B cell (primary cell): ENCODE results near the gene POU2F3. TPM values are rescaled to one million over a fixed set of nuclear protein-coding genes. Genes with fewer than 3 reads are reported as not detected.

ENCODE experiments used
- ATAC-seq: fragments of 200-7000 bp; cut with Tn5 transposase; one replicate; pipeline ENCODE4 v1.10.0; 2021; ENCODE audit warnings: low read depth, mild to moderate bottlenecking, moderate number of reproducible peaks, moderate library complexity
- CTCF ChIA-PET: fragments of 350-600 bp; sonication (Branson Sonifier 250); formaldehyde crosslinking; loops from one replicate; lab custom pipeline; 2021; ENCODE audit warnings: antibody characterized with exemption, inconsistent platforms; lab: Charles Lee
- POLR2A ChIA-PET: fragments of 350-600 bp; sonication (Branson Sonifier 250); formaldehyde crosslinking; loops from one replicate; lab custom pipeline; 2021; ENCODE audit warnings: antibody characterized with exemption; lab: Charles Lee
- DNase-seq: peaks from one replicate; pipeline ENCODE4 v3.0.0; 2013
- H2AFZ ChIP-seq: 2 replicates; pipeline ENCODE4 v1.6.1; 2012; ENCODE audit warnings: mild to moderate bottlenecking, low read depth, low read length; ENCODE audit not compliant: insufficient read depth, poor library complexity, severe bottlenecking
- H3K27ac ChIP-seq, 2 donors: 1 replicate in 1 of 2; 2 replicates in 1 of 2; pipeline ENCODE4 v1.5.1; 2012 to 2013; ENCODE audit warnings: low read length in 2 of 2, mild to moderate bottlenecking in 2 of 2, moderate library complexity in 1 of 2
- H3K27me3 ChIP-seq, 4 experiments: fragments of 200-600 bp in 1 of 4; sonication (generic) in 1 of 4; replicated peaks in 1 of 4; 1 replicate in 2 of 4; 2 replicates in 2 of 4; pipeline versions ENCODE4 v1.6.1 to v1.7.0; 2013 to 2016; ENCODE audit warnings: low read length in 3 of 4, mild to moderate bottlenecking in 2 of 4, mixed read lengths in 1 of 4, moderate library complexity in 1 of 4; ENCODE audit not compliant: insufficient read depth in 4 of 4, control insufficient read depth in 3 of 4; ENCODE audit errors: control extremely low read depth in 1 of 4
- H3K36me3 ChIP-seq, 2 experiments: replicated peaks in 1 of 2; 1 replicate in 1 of 2; 2 replicates in 1 of 2; pipeline versions ENCODE4 v1.6.1 to v1.7.1; 2013; ENCODE audit warnings: low read length in 1 of 2; ENCODE audit not compliant: insufficient read depth in 2 of 2, control insufficient read depth in 1 of 2; ENCODE audit errors: control extremely low read depth in 1 of 2, extremely low read depth in 1 of 2
- H3K4me1 ChIP-seq, 2 donors: fragments of 200-600 bp in 1 of 2; sonication (generic) in 1 of 2; 1 replicate in 1 of 2; 2 replicates in 1 of 2; pipeline versions ENCODE4 v1.5.1 to v1.6.1; 2013 to 2017; ENCODE audit warnings: low read length in 2 of 2; ENCODE audit not compliant: control insufficient read depth in 2 of 2, insufficient read depth in 2 of 2
- H3K4me2 ChIP-seq: replicated peaks from 2 replicates; pipeline ENCODE3; 2012; ENCODE audit warnings: mild to moderate bottlenecking, low read depth, low read length; ENCODE audit not compliant: poor library complexity, severe bottlenecking
- H3K4me3 ChIP-seq, 5 experiments: fragments of 200-600 bp in 1 of 5; sonication (generic) in 1 of 5; 1 replicate in 3 of 5; 2 replicates in 2 of 5; pipeline versions ENCODE4 v1.5.1 to v1.7.0; 2011 to 2016; ENCODE audit warnings: low read length in 4 of 5, mild to moderate bottlenecking in 4 of 5, low read depth in 2 of 5, control low read depth in 1 of 5, moderate library complexity in 1 of 5; ENCODE audit not compliant: insufficient read depth in 1 of 5; ENCODE audit errors: control extremely low read depth in 1 of 5, extremely low read depth in 1 of 5
- H3K79me2 ChIP-seq: fragments of 200-600 bp; sonication (generic); one replicate; pipeline ENCODE4 v1.6.0; 2016; ENCODE audit warnings: low read length; ENCODE audit not compliant: control insufficient read depth, insufficient read depth
- H3K9ac ChIP-seq: fragments of 200-600 bp; sonication (generic); 2 replicates; pipeline ENCODE4 v1.6.1; 2017; ENCODE audit warnings: mild to moderate bottlenecking, low read length, moderate library complexity
- H3K9me3 ChIP-seq, 3 donors: one replicate each; pipeline versions ENCODE4 v1.6.1 to v1.7.1; 2013; ENCODE audit warnings: low read length in 2 of 3; ENCODE audit not compliant: control insufficient read depth in 2 of 3, insufficient read depth in 1 of 3; ENCODE audit errors: control extremely low read depth in 1 of 3
- H4K20me1 ChIP-seq: 2 replicates; pipeline ENCODE4 v1.6.0; 2012; ENCODE audit warnings: mild to moderate bottlenecking, low read length; ENCODE audit not compliant: insufficient read depth, control insufficient read depth, poor library complexity, severe bottlenecking
- H3K27ac Mint-ChIP-seq: one replicate; pipeline ENCODE4 v1.8.0; 2021; ENCODE audit warnings: mixed read lengths
- H3K27me3 Mint-ChIP-seq: one replicate; pipeline ENCODE4 v1.8.0; 2021; ENCODE audit warnings: mixed read lengths
- H3K4me1 Mint-ChIP-seq: one replicate; pipeline ENCODE4 v1.8.0; 2021; ENCODE audit warnings: mixed read lengths
- H3K4me3 Mint-ChIP-seq: one replicate; pipeline ENCODE4 v1.8.0; 2021; ENCODE audit warnings: mixed read lengths
- H3K9me3 Mint-ChIP-seq: one replicate; pipeline ENCODE4 v1.8.0; 2022; ENCODE audit warnings: mixed read lengths; ENCODE audit not compliant: insufficient read depth
- CTCF ChIP-seq: fragments of 200-600 bp; IDR thresholded peaks from one replicate; pipeline ENCODE4 v1.8.0; 2022; ENCODE audit warnings: antibody characterized with exemption, mild to moderate bottlenecking
- EZH2 ChIP-seq: IDR thresholded peaks from 2 replicates; pipeline ENCODE4 v1.6.1; 2012; ENCODE audit warnings: borderline replicate concordance, low read depth, mild to moderate bottlenecking, moderate library complexity, low read length; ENCODE audit not compliant: insufficient read depth, poor library complexity, severe bottlenecking
- WGBS: methylation state at CpG from one replicate; pipeline ENCODE4 v1.1.5; 2013; ENCODE audit warnings: missing lambda C conversion rate; ENCODE audit not compliant: insufficient coverage; 5-methylcytosine and 5-hydroxymethylcytosine counted together
- intact Hi-C: fragments of 100-400 bp; cut with micrococcal nuclease; formaldehyde crosslinking; loops from one replicate; pipeline ENCODE4 v1.10.0; 2022
- polyA plus RNA-seq: library from polyadenylated mRNA; depleted of rRNA; stranded (reverse); fragments of >200 nt; gene quantifications from 2 replicates; pipeline ENCODE4 v1.2.3, GENCODE V29; 2012
- total RNA-seq, 2 donors: library from RNA; stranded (reverse); fragments of 120-200 nt in 1 of 2; gene quantifications; 1 replicate in 1 of 2; 2 replicates in 1 of 2; pipeline versions ENCODE4 v1.2.3 to v1.2.4, GENCODE V29; 2013 to 2022

POU2F3 gene
- total and polyA plus RNA-seq, 2 donors (not counting 1 experiment from before 2014, with no cell fraction given): not detected

DNA sequence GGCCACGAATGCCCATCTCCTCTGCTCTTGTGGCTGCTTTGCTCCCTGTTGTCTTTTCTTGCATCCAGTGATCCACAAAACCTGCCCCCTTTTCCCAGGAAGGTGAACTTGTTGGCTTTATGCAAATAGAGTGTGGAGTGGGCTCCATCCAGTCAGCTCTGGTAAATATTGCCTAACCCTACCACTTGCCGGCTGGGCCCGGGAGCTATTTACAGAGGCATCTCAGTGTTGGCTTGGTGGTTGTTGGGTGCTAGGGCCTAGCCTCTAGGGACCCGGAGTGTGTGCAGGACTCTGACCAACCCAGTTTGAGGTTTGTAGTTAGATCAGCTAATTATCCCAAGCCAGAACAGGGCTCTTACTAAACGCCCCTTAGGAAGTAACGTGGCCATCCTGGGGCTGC lies 44.3 kb downstream of the POU2F3 start:
- CTCF ChIA-PET: no interaction called here

DNA sequence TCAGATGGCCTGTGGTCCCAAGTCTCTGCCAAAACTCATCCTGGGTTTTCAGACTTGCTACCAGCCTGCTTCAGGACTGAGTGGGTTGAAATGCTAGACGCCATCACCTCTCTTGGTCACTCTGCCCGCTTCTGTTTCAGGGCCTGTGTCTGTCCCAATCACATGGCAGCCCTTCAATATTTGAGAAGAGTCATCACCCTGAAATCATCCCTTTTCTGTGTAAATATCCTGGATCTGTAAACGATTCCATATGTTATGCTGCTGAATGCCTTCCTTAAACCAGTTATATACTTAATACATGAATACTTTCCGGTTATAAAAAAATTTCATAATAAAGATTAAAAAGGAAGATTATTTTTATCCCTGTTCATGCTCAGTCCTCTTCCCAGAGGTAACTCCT lies 45.3 kb downstream of the POU2F3 start:
- H3K9me3 ChIP-seq: no peaks in the 10 kb centered on the region
- Mint-ChIP-seq H3K4me3 (no peak overlapping the region), H3K27me3 (peaks cover 16% of the 10 kb centered on the region), H3K9me3 (no peaks in the 10 kb centered on the region), H3K27ac (no peak overlapping the region), H3K4me1 (no peaks in the 10 kb centered on the region)
- ChIA-PET CTCF (no interaction called here), POLR2A (no interaction called here)
- H2AFZ ChIP-seq: no peak overlapping the region
- DNase-seq: no peak
- no peaks in the 10 kb centered on the region for H3K79me2 ChIP-seq
- H3K4me2 ChIP-seq: no peak overlapping the region
- no peak overlapping the region for H3K9ac ChIP-seq
- intact Hi-C loops: no loop called here
- TF ChIP-seq CTCF: no peak
- TF ChIP-seq EZH2: no peak
- no peak overlapping the region for H3K4me3 ChIP-seq
- H4K20me1 ChIP-seq: no peaks in the 10 kb centered on the region
- no peak overlapping the region for H3K27ac ChIP-seq
- H3K4me1 ChIP-seq: no peaks in the 10 kb centered on the region
- no peak for ATAC-seq
- no peaks in the 10 kb centered on the region for H3K36me3 ChIP-seq
- H3K27me3 ChIP-seq: peaks cover 0 to 3% (median 0%) of the 10 kb centered on the region in 4 experiments
- WGBS: 93% methylated on average over 2 of the region's 4 CpGs

More for the DNA sequence above, 44.3 kb downstream of the POU2F3 start:
- no peak for ATAC-seq
- no peak overlapping the region for H3K27ac Mint-ChIP-seq
- Histone ChIP-seq H3K79me2 (no peaks in the 10 kb centered on the region), H3K9me3 (no peaks in the 10 kb centered on the region), H3K4me2 (no peak overlapping the region), H3K9ac (no peak overlapping the region), H3K27me3 (peaks cover 0 to 3% (median 0%) of the 10 kb centered on the region in 4 experiments), H2AFZ (no peak overlapping the region), H3K4me3 (no peak overlapping the region), H4K20me1 (no peaks in the 10 kb centered on the region), H3K4me1 (no peaks in the 10 kb centered on the region), H3K27ac (no peak overlapping the region), H3K36me3 (no peaks in the 10 kb centered on the region)
- no peak overlapping the region for H3K4me3 Mint-ChIP-seq
- no peak for DNase-seq
- H3K27me3 Mint-ChIP-seq: peaks cover 12% of the 10 kb centered on the region
- POLR2A ChIA-PET: no interaction called here
- intact Hi-C loops: no loop called here
- 96% methylated on average over 4 of the region's 6 CpGs for WGBS
- no peaks in the 10 kb centered on the region for H3K9me3 Mint-ChIP-seq
- H3K4me1 Mint-ChIP-seq: no peaks in the 10 kb centered on the region
- TF ChIP-seq CTCF (no peak), EZH2 (no peak)
